HG02678 (cell line): ENCODE measurements around the gene BABAM2.

Experiments
- ATAC-seq: cut with Tn5 transposase; IDR thresholded peaks from one replicate; pipeline ENCODE4 v1.9.1; 2021; ENCODE audit warnings: mild to moderate bottlenecking, moderate library complexity; ENCODE audit not compliant: unreplicated experiment

The BABAM2 gene

GRCh38 chr2:28269019-28269784 is 378.7 kb downstream of the BABAM2 start:
- ATAC-seq: no peak

- ATAC-seq: no peak
Measured at GRCh38 chr2:28270456-28271152, 380.1 kb downstream of the BABAM2 start.

GRCh38 chr2:28271231-28271918 is 380.8 kb downstream of the BABAM2 start:
- no peak for ATAC-seq

GRCh38 chr2:28271919-28272250 is 381.4 kb downstream of the BABAM2 start:
- ATAC-seq: no peak

GRCh38 chr2:28273751-28274150 is 383.2 kb downstream of the BABAM2 start:
- peak; percentile 31 for ATAC-seq

- no peak for ATAC-seq
Measured at GRCh38 chr2:28274911-28275685, 384.6 kb downstream of the BABAM2 start.

GRCh38 chr2:28276076-28276618 is 385.6 kb downstream of the BABAM2 start:
- no peak for ATAC-seq

GRCh38 chr2:28276807-28277206 is 386.3 kb downstream of the BABAM2 start:
- ATAC-seq: no peak

- no peak for ATAC-seq
Measured at GRCh38 chr2:28277466-28277865, 386.9 kb downstream of the BABAM2 start.

- no peak for ATAC-seq
Measured at GRCh38 chr2:28279371-28279770, 388.8 kb downstream of the BABAM2 start.

- no peak for ATAC-seq
Measured at GRCh38 chr2:28280619-28281018, 390.1 kb downstream of the BABAM2 start.

GRCh38 chr2:28281739-28282138 is 391.2 kb downstream of the BABAM2 start:
- no peak for ATAC-seq

- no peak for ATAC-seq
Measured at GRCh38 chr2:28282248-28282647, 391.7 kb downstream of the BABAM2 start.

GRCh38 chr2:28282861-28283646 is 392.5 kb downstream of the BABAM2 start:
- no peak for ATAC-seq

- ATAC-seq: no peak
Measured at GRCh38 chr2:28283861-28284260, 393.3 kb downstream of the BABAM2 start.

GRCh38 chr2:28286678-28287077 is 396.1 kb downstream of the BABAM2 start:
- no peak for ATAC-seq

- no peak for ATAC-seq
Measured at GRCh38 chr2:28287256-28287915, 396.9 kb downstream of the BABAM2 start.

- ATAC-seq: no peak
Measured at GRCh38 chr2:28288620-28289019, 398.1 kb downstream of the BABAM2 start.

- no peak for ATAC-seq
Measured at GRCh38 chr2:28291811-28292440, 401.4 kb downstream of the BABAM2 start.
